Tibial nerve (tissue), 4 donors: ENCODE measurements around the gene HLA-C.

Source experiments
- EP300 ChIP-seq, 2 donors: sonication (generic); formaldehyde crosslinking; IDR thresholded peaks; one replicate each; pipeline ENCODE4 v1.6.1; 2017; ENCODE audit warnings: antibody characterized with exemption in 2 of 2, mild to moderate bottlenecking in 1 of 2
- POLR2A ChIP-seq, 2 donors: fragments of 450-650 bp; IDR thresholded peaks; one replicate each; pipeline ENCODE4 v1.6.1; 2017; ENCODE audit warnings: antibody characterized with exemption in 2 of 2, mild to moderate bottlenecking in 2 of 2, moderate library complexity in 2 of 2
- TF ChIP-seq, protein P1 (sequence below), 5 experiments: fragments of 200-600 bp in 3 of 5; fragments of 450-650 bp in 2 of 5; sonication (generic) in 3 of 5; IDR thresholded peaks; one replicate each; pipeline ENCODE4 v1.5.1; 2016 to 2019; ENCODE audit warnings: antibody characterized with exemption in 5 of 5, mild to moderate bottlenecking in 3 of 5, moderate library complexity in 2 of 5

DNA sequence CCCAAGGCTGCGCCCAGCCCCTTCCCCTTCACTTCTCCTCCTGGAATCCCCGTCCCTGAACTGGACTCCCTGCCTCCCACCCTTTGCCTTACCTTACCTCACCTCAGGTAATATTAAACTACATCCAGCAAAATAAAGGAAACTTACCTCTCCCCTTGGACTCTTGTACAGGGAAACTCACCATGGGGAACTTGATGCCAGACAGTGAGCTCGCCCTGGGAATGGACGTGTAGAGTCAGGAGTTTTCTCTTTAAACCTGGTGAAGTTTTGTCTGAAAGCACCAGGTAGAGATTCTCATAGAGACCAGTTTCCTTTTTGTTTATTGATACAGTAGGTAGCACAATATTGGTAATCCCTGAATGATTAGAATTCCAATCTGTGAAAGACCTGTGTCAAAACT is 544 bp upstream of the HLA-C start:
- TF ChIP-seq, protein P1, sequence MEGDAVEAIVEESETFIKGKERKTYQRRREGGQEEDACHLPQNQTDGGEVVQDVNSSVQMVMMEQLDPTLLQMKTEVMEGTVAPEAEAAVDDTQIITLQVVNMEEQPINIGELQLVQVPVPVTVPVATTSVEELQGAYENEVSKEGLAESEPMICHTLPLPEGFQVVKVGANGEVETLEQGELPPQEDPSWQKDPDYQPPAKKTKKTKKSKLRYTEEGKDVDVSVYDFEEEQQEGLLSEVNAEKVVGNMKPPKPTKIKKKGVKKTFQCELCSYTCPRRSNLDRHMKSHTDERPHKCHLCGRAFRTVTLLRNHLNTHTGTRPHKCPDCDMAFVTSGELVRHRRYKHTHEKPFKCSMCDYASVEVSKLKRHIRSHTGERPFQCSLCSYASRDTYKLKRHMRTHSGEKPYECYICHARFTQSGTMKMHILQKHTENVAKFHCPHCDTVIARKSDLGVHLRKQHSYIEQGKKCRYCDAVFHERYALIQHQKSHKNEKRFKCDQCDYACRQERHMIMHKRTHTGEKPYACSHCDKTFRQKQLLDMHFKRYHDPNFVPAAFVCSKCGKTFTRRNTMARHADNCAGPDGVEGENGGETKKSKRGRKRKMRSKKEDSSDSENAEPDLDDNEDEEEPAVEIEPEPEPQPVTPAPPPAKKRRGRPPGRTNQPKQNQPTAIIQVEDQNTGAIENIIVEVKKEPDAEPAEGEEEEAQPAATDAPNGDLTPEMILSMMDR (IDR thresholded peaks at IDR 0.05): no peak
- TF ChIP-seq POLR2A (IDR thresholded peaks at IDR 0.05) (no peak), EP300 (IDR thresholded peaks at IDR 0.05) (no peak)
